Ramos (cell line): Measurements from ENCODE around the gene DHCR7.

ENCODE experiments used
- in situ Hi-C: fragments of 300-500 bp; cut with MboI; formaldehyde crosslinking; loops from one replicate; pipeline ENCODE4 v1.14.3; 2022; ENCODE audit warnings: low sequenced_read_pairs; ENCODE audit not compliant: unreplicated experiment

Gene DHCR7

GRCh38 chr11:71442123-71442522 is 6.1 kb downstream of the DHCR7 start:
- in situ Hi-C loops: no loop called here

- in situ Hi-C loops: no loop called here
Measured at GRCh38 chr11:71441251-71441650, 6.9 kb downstream of the DHCR7 start.

GRCh38 chr11:71440021-71440755 is 8.0 kb downstream of the DHCR7 start:
- in situ Hi-C loops: no loop called here

- in situ Hi-C loops: no loop called here
Measured at GRCh38 chr11:71438650-71439049, 9.5 kb downstream of the DHCR7 start.

- in situ Hi-C loops: no loop called here
Measured at GRCh38 chr11:71437879-71438278, 10.3 kb downstream of the DHCR7 start.

- in situ Hi-C loops: no loop called here
Measured at GRCh38 chr11:71437399-71437798, 10.8 kb downstream of the DHCR7 start.

GRCh38 chr11:71436861-71437260 is 11.3 kb downstream of the DHCR7 start:
- in situ Hi-C loops: no loop called here

- in situ Hi-C loops: no loop called here
Measured at GRCh38 chr11:71435278-71435951, 12.8 kb downstream of the DHCR7 start.

GRCh38 chr11:71434576-71435130 is 13.5 kb downstream of the DHCR7 start:
- in situ Hi-C loops: no loop called here

GRCh38 chr11:71433648-71434450 is 14.3 kb downstream of the DHCR7 start:
- in situ Hi-C loops: no loop called here

- in situ Hi-C loops: no loop called here
Measured at GRCh38 chr11:71432761-71433647, 15.2 kb downstream of the DHCR7 start.

GRCh38 chr11:71431271-71431670 is 16.9 kb downstream of the DHCR7 start:
- in situ Hi-C loops: no loop called here

GRCh38 chr11:71430166-71430565 is 18.0 kb downstream of the DHCR7 start:
- in situ Hi-C loops: no loop called here

- in situ Hi-C loops: no loop called here
Measured at GRCh38 chr11:71429701-71430100, 18.5 kb downstream of the DHCR7 start.

GRCh38 chr11:71428861-71429435 is 19.2 kb downstream of the DHCR7 start:
- in situ Hi-C loops: no loop called here

GRCh38 chr11:71426413-71426812 is 21.8 kb downstream of the DHCR7 start:
- in situ Hi-C loops: no loop called here

- in situ Hi-C loops: no loop called here
Measured at GRCh38 chr11:71425860-71426259, 22.3 kb downstream of the DHCR7 start.

GRCh38 chr11:71425409-71425808 is 22.8 kb downstream of the DHCR7 start:
- in situ Hi-C loops: no loop called here

GRCh38 chr11:71423181-71423790 is 24.9 kb downstream of the DHCR7 start:
- in situ Hi-C loops: no loop called here
